ENCODE results near the gene INO80D. TPM values are rescaled to one million over a fixed set of nuclear protein-coding genes. Genes with fewer than 3 reads are reported as not detected.
A peak's percentile ranks its signal among the peaks of the same experiment; 100 is the strongest.

INO80D gene
- total RNA-seq, 1 donor from 2014 or later = 18.1 TPM

DNA sequence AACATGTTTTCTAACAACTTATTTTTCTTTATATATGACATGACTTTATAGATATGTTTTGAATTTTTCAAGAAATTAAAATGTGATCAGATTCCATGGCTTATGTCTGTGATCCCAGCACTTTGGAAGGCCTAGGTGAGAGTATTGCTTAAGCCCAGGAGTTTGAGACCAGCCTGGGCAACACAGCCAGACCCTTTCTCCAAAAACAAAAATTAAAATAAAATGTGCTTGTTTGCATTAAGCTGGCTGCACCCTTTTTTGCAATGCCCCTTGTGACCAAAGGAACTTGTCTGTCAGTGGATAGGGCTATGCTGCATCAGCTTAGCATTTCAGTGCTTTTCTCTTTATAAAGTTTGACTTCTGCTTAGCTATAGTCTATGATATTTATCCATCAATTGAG, 2.3 kb upstream of the INO80D start:
- H3K4me3 Mint-ChIP-seq = peak overlapping the region; percentile 66
- no peaks in the 10 kb centered on the region for H3K9me3 Mint-ChIP-seq
- H3K27ac Mint-ChIP-seq (ENCODE audit: unreplicated experiment) = no peak overlapping the region
- peaks cover 41% of the 10 kb centered on the region for H3K4me1 Mint-ChIP-seq
- DNase-seq (ENCODE audit: low read depth, low spot score) = no peak
- no peaks in the 10 kb centered on the region for H3K27me3 Mint-ChIP-seq (ENCODE audit: low read depth)
- TF ChIP-seq, protein P1, sequence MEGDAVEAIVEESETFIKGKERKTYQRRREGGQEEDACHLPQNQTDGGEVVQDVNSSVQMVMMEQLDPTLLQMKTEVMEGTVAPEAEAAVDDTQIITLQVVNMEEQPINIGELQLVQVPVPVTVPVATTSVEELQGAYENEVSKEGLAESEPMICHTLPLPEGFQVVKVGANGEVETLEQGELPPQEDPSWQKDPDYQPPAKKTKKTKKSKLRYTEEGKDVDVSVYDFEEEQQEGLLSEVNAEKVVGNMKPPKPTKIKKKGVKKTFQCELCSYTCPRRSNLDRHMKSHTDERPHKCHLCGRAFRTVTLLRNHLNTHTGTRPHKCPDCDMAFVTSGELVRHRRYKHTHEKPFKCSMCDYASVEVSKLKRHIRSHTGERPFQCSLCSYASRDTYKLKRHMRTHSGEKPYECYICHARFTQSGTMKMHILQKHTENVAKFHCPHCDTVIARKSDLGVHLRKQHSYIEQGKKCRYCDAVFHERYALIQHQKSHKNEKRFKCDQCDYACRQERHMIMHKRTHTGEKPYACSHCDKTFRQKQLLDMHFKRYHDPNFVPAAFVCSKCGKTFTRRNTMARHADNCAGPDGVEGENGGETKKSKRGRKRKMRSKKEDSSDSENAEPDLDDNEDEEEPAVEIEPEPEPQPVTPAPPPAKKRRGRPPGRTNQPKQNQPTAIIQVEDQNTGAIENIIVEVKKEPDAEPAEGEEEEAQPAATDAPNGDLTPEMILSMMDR (conservative IDR thresholded peaks at IDR 0.05) = no peak
- H3K36me3 Mint-ChIP-seq (ENCODE audit: low read depth) = peaks cover 3% of the 10 kb centered on the region

DNA sequence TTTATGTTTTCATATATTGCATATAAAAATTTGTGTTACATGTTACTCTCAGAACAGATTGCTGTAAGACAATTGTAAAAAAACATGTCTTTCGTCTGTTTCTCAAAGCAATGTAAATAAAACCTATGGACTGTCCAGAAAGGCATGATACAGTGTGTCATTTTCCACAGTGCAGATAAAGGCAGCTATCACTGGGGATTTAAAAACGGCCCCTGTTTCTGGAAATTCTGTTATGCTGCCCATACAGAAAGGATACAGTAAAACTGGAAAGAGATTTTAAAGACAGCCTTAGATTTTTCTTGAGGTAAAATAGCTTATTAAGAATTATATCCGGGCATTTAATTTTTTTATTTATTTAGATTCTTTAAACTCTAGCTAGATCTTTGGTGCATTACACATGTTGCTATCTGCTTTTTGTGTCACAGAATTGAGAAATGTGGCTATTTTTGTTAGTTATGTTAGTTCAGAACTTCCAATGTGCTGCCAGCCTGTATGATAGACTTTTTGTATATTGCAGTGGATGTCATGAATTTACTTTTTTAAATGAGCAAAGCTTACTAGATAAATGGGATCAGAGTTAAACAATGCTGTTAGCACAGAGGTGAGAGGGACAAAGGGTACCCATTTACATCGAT, 859 bp upstream of the INO80D start:
- H3K4me1 Mint-ChIP-seq = peaks cover 33% of the 10 kb centered on the region
- no peak overlapping the region for H3K27ac Mint-ChIP-seq (ENCODE audit: unreplicated experiment)
- H3K27me3 Mint-ChIP-seq (ENCODE audit: low read depth) = no peaks in the 10 kb centered on the region
- TF ChIP-seq, protein P1 (conservative IDR thresholded peaks at IDR 0.05) = no peak
- no peak for DNase-seq (ENCODE audit: low read depth, low spot score)
- no peaks in the 10 kb centered on the region for H3K9me3 Mint-ChIP-seq
- peaks cover 3% of the 10 kb centered on the region for H3K36me3 Mint-ChIP-seq (ENCODE audit: low read depth)
- H3K4me3 Mint-ChIP-seq = peak overlapping the region; percentile 98

DNA sequence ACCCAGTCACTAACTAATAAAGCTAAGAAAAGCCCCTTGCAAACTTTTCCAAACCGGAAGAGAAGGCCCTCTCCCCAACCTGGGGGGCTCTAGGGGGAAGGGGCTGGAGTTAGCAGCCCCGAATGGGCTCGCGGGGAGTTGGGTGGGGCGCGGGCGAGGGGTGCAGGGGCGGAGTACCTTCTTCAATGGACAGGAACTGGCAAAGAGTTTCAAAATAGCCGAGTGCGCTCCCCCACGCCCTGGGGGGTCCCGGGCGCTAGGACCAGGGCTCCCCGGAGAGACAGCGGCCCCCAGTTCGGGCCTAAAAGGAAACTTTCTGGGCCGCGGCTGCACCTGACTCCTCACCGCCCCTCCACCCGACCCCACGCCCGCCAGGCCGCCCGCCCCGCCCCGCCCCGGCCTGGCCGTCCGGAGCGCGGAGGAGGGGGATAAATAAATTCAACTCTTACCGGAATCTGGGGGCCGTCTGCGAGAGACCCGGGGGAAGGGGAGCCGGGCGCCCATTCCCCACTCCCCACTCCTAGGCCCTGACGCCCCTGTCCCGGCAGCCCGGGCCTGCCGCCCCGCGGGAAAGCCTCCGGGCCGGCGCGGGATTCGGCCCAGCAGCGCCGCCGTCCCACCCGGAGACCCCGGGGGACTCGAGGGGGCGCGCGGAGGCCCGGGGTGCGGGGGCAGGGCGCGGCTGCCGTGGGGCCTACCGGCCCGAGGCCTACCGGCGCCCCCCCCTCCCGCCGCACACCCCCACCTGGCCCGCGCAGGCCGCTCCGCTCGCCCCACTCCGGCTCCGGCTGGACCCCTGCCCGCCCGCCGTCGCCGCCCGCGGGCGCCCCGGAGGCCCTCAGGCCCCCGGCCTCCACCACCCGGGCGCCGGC, 868 bp downstream of the INO80D start:
- Mint-ChIP-seq H3K4me1 (peaks cover 39% of the 10 kb centered on the region), H3K27me3 (ENCODE audit: low read depth) (no peaks in the 10 kb centered on the region), H3K36me3 (ENCODE audit: low read depth) (peaks cover 3% of the 10 kb centered on the region), H3K27ac (ENCODE audit: unreplicated experiment) (peak overlapping the region; percentile 90), H3K9me3 (no peaks in the 10 kb centered on the region), H3K4me3 (peak overlapping the region; percentile 97)
- TF ChIP-seq, protein P1 (conservative IDR thresholded peaks at IDR 0.05) = no peak
- DNase-seq (ENCODE audit: low read depth, low spot score) = peak; percentile 30

DNA sequence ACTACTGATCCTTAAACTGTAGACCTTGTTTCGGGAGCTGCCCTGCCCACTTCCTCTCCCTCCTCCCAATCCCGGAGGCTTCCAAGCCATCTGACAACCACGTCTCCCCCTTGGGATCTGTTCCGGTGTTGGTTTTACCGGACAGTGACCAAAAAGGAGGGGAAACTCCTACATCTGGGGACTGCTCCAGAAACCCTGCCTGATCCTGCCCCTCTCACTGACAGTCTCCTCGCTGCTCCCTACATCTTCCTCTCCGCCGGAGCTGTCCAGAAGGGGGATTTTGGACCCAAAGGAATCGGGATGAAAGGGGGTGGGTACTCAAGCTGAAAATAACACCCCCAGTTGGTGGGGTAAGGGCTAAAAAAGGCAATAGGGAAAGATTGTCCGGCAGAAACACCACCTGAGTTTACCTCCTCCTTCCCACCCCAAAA, 1.5 kb downstream of the INO80D start:
- TF ChIP-seq, protein P1 (conservative IDR thresholded peaks at IDR 0.05) = peak; percentile 9
- Mint-ChIP-seq H3K36me3 (ENCODE audit: low read depth) (peaks cover 2% of the 10 kb centered on the region), H3K4me3 (peak overlapping the region; percentile 97)

DNA sequence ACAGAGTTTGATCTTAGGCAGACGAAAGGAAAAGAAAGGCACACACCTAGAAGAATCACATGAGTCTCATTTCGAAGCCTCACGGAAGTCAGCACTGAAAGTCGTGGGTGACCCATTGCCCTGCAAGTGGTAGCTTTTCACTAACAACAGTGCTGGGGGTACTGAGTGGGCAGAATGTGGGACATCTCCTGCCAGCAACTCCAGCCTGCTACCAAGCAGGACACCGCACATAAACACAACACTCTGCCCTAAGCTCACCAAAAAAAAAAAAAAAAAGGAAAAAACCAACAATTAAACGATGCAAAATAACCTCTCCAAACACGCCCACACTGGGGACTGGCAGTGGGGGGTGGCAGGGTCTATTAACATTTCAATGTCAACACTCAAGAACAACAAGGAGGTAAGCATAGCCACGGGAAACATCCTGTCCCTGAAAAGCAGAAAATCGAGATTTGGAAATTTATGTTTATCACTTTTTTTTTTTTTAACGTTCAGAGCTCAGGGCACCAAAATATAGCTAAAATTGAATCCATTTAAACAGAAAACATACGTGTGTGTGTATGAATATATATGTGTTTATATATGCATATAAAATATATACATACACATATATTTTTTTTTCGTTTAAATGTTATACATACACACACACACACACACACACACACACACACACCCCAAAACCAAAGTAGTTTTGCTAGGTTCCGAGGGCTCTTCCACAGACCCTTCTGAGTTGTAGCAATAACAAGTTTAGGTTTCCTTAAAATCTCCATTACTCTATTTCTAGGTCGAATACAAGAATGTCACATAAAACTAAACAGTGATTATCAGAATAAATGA, 2.2 kb downstream of the INO80D start:
- Mint-ChIP-seq H3K4me3 (peak overlapping the region; percentile 97), H3K27ac (ENCODE audit: unreplicated experiment) (peak overlapping the region; percentile 90), H3K9me3 (no peaks in the 10 kb centered on the region), H3K36me3 (ENCODE audit: low read depth) (no peaks in the 10 kb centered on the region), H3K4me1 (peaks cover 45% of the 10 kb centered on the region), H3K27me3 (ENCODE audit: low read depth) (no peaks in the 10 kb centered on the region)
- TF ChIP-seq, protein P1 (conservative IDR thresholded peaks at IDR 0.05) = no peak
- no peak for DNase-seq (ENCODE audit: low read depth, low spot score)

More for the DNA sequence above, 1.5 kb downstream of the INO80D start:
- peak overlapping the region; percentile 90 for H3K27ac Mint-ChIP-seq (ENCODE audit: unreplicated experiment)
- peak; percentile 35 for DNase-seq (ENCODE audit: low read depth, low spot score)
- H3K27me3 Mint-ChIP-seq (ENCODE audit: low read depth) = no peaks in the 10 kb centered on the region
- no peaks in the 10 kb centered on the region for H3K9me3 Mint-ChIP-seq
- peaks cover 45% of the 10 kb centered on the region for H3K4me1 Mint-ChIP-seq

Data from neural crest cell (in vitro differentiated cells).